ENCODE results near the gene VDR. TPM values are rescaled to one million over a fixed set of nuclear protein-coding genes. Genes with fewer than 3 reads are reported as not detected.

VDR gene
- total RNA-seq, 4 donors from 2014 or later, result 1.9 to 6.0 (median 3.6) TPM

DNA sequence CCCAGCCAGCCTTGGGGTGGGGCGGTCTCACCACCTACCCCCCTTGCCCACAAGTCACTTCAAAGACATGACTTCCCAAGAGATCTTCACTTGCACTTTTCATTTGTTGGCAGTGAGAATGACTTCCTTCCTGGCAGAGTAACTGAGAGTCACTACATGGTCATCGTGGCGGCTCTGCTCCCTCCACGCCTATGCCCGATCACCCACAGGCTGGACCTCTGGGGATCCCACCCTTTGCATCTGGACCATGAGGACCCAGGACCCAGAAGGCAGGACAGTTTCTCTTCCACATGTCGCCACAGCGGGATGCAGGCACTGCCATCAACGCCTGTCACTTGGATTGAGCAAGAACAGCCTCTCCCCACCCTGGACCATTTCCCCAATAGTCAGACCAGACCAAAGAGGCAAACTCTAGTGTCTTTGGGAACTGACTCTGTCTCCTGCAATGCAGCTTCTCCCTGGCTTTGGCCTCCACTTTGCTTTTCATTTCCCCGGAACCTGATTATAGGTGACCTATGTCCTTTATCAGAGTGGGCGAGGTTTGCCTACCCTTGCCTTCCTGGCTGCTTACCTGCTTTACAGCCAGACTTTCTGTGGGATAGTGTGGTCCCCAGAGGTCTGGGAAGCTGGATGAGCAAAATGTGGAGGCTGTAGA, 3.6 kb downstream of the VDR start:
- TF ChIP-seq, protein P1, sequence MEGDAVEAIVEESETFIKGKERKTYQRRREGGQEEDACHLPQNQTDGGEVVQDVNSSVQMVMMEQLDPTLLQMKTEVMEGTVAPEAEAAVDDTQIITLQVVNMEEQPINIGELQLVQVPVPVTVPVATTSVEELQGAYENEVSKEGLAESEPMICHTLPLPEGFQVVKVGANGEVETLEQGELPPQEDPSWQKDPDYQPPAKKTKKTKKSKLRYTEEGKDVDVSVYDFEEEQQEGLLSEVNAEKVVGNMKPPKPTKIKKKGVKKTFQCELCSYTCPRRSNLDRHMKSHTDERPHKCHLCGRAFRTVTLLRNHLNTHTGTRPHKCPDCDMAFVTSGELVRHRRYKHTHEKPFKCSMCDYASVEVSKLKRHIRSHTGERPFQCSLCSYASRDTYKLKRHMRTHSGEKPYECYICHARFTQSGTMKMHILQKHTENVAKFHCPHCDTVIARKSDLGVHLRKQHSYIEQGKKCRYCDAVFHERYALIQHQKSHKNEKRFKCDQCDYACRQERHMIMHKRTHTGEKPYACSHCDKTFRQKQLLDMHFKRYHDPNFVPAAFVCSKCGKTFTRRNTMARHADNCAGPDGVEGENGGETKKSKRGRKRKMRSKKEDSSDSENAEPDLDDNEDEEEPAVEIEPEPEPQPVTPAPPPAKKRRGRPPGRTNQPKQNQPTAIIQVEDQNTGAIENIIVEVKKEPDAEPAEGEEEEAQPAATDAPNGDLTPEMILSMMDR (IDR thresholded peaks at IDR 0.05; ENCODE audit: low read depth), result no peak

DNA sequence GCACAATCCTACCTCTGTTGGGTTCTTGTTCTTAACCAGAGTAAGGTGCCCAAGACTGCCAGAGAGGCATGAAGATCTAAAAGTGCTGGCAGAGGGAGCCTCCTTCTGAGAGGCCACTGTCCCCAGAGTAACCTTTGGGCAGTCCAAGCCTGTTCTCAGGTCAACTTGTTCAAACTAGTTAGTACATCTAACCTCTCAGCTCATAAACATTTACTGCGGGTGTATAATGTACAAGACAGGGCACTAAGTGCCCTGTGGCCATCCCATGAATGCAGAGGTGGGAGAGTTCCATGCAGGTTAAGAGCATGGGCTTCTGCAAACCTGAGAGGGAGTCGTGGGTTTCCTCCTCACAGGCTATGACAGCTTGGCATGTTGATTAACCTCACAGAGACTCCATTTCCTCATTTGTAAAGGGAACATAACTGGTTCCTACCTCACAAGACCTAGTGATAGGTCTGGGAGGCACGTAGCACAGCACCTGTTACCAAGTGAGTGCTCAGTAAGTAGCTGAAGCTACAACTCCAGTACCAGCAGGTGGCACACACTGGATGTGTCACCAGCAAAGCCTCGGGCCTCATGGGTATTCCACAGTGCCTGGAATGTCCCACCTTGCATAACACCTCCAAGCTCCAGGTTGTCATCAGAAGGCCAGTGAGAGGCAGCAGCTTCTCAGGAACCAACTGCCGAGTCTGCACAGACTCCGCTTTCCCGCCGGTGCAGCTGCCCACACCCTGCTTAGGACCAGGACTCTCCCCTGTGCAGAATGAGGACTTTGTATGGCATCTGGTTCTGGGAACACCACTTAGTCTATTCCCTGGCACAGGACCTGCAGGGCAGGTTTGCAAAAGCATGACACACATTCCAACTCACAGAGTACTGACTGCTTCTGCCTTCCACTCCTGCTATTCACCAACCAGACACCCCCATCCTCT, 4.4 kb downstream of the VDR start:
- TF ChIP-seq, protein P1 (IDR thresholded peaks at IDR 0.05; ENCODE audit: low read depth), result no peak

- TF ChIP-seq, protein P1 (IDR thresholded peaks at IDR 0.05; ENCODE audit: low read depth), result no peak
Measured at GRCh38 chr12:47899466-47899865, 5.3 kb downstream of the VDR start.

- TF ChIP-seq, protein P1 (IDR thresholded peaks at IDR 0.05; ENCODE audit: low read depth), result no peak
Measured at GRCh38 chr12:47896633-47897032, 8.2 kb downstream of the VDR start.

DNA sequence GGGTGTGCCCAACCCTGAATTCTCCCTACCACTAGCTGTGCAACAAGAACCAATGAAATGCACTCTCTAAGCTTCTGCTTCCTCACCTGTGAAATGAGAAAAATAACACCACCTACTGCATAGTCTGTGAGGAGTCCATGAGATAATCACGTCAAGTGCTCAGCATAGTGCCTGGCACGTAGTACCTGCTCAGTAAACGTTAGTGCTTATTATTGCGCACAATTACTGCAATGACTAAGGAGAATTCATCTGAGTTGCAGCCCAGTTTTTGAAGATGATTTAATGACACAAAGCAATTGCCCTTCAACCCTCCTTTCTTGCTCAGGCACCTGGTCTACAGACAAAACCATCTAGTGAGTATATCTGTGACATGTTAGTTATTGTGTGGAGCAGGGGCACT, 8.8 kb downstream of the VDR start:
- TF ChIP-seq, protein P1 (IDR thresholded peaks at IDR 0.05; ENCODE audit: low read depth), result no peak

DNA sequence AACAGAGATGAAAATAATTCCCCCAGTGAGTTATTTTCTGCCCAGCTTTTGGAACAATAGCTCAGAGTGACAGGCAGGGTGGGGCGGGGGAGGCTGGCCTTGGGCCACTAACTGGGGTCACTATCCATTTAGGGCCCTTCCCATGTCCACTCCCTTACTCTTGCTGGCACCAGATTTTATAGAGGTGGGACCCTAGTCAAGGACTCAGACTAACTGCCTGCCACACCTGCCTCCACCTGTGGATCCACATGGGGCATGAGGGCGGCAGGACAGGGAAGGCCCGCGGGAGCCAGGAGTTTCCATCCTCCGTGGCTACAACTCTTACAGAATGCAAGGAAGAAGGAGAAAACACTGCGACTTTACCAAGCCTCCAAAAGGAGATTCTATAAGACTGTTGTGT, 10.1 kb downstream of the VDR start:
- TF ChIP-seq, protein P1 (IDR thresholded peaks at IDR 0.05; ENCODE audit: low read depth), result no peak

DNA sequence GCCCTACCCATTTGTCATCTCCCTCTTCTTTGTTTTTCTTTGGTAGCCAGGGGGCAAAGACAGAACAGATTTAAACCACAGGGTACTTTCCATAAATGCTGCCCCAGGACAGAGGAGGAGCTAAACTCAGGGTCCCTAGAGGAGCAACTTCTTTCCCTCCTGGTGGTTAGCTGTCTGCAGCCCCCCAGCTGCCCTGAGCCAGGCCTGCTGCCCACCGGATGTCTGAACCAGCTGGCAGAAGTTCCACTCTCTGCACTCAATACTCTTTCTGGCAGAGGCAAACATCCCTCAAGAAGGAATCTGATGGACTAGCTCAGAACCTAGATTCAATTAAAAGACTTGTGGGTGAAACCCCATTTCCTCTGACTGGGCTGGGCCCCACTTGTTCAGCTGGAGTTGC, 10.7 kb downstream of the VDR start:
- TF ChIP-seq, protein P1 (IDR thresholded peaks at IDR 0.05; ENCODE audit: low read depth), result no peak
